Measurements from ENCODE around the gene UBA5. TPM values are rescaled to one million over a fixed set of nuclear protein-coding genes. Genes with fewer than 3 reads are reported as not detected.

Gene UBA5
- total RNA-seq, 2 experiments from 2014 or later = 40.8 to 40.9 TPM

- H3K9me3 Mint-ChIP-seq = no peaks in the 10 kb centered on the region
- H3K27me3 Mint-ChIP-seq (ENCODE audit: low read depth) = no peaks in the 10 kb centered on the region
- peaks cover 23% of the 10 kb centered on the region for H3K4me1 Mint-ChIP-seq (ENCODE audit: low read depth)
- intact Hi-C loops (cut with micrococcal nuclease) = loop anchor here (5.0 to 10.0 kb wide), 3 partner anchors 303 to 769 kb away; partner anchors contain the start of gene TMEM108
- no peak overlapping the region for H3K27ac Mint-ChIP-seq
- no peak for DNase-seq
- H3K4me3 Mint-ChIP-seq = no peak overlapping the region
- H3K36me3 Mint-ChIP-seq (ENCODE audit: low read depth) = peaks cover 1% of the 10 kb centered on the region
- CTCF ChIA-PET = interaction anchor here (1.1 to 1.4 kb wide), 2 partner anchors 13 to 16 kb away, joined by 3 read pairs; no protein-coding TSS in a partner anchor
Observed at GRCh38 chr3:132655471-132655870, 4.7 kb upstream of the UBA5 start.

GRCh38 chr3:132657869-132658747, 2.0 kb upstream of the UBA5 start:
- H3K4me3 Mint-ChIP-seq = peak overlapping the region; percentile 32
- no peak overlapping the region for H3K27ac Mint-ChIP-seq
- no peaks in the 10 kb centered on the region for H3K27me3 Mint-ChIP-seq (ENCODE audit: low read depth)
- intact Hi-C loops (cut with micrococcal nuclease) = loop anchor here (5.0 to 10.0 kb wide), 3 partner anchors 306 to 767 kb away; partner anchors contain the start of gene TMEM108
- CTCF ChIA-PET = interaction anchor here (1.1 kb wide), 1 partner anchor 16 kb away, joined by 5 read pairs; no protein-coding TSS in a partner anchor
- peaks cover 4% of the 10 kb centered on the region for H3K36me3 Mint-ChIP-seq (ENCODE audit: low read depth)
- no peak for DNase-seq
- H3K4me1 Mint-ChIP-seq (ENCODE audit: low read depth) = peaks cover 32% of the 10 kb centered on the region
- H3K9me3 Mint-ChIP-seq = no peaks in the 10 kb centered on the region

- Mint-ChIP-seq H3K4me3 (peak overlapping the region; percentile 95), H3K36me3 (ENCODE audit: low read depth) (peaks cover 6% of the 10 kb centered on the region), H3K27me3 (ENCODE audit: low read depth) (no peaks in the 10 kb centered on the region), H3K4me1 (ENCODE audit: low read depth) (peaks cover 41% of the 10 kb centered on the region), H3K27ac (peak overlapping the region; percentile 94), H3K9me3 (no peaks in the 10 kb centered on the region)
- CTCF ChIA-PET = no interaction called here
- intact Hi-C loops (cut with micrococcal nuclease) = loop anchor here (5.0 to 10.0 kb wide), 3 partner anchors 307 to 766 kb away; partner anchors contain the start of gene TMEM108
- no peak for DNase-seq
Observed at GRCh38 chr3:132659000-132659364, 1.1 kb upstream of the UBA5 start.

GRCh38 chr3:132659365-132660051, 621 bp upstream of the UBA5 start, which contains the start of gene ACAD11:
Gene ACAD11 (minus strand): TSS chr3:132659809. CDS start chr3:132659751, 58 bp downstream.
- Mint-ChIP-seq H3K4me1 (ENCODE audit: low read depth) (peaks cover 44% of the 10 kb centered on the region), H3K9me3 (no peaks in the 10 kb centered on the region), H3K4me3 (peak within 1 kb of the TSS; percentile 95), H3K36me3 (ENCODE audit: low read depth) (peaks cover 6% of the 10 kb centered on the region), H3K27me3 (ENCODE audit: low read depth) (no peaks in the 10 kb centered on the region), H3K27ac (peak within 1 kb of the TSS; percentile 94)
- CTCF ChIA-PET = no interaction called here
- DNase-seq = peak; percentile 64
- intact Hi-C loops (cut with micrococcal nuclease) = loop anchor here (1.0 to 10.0 kb wide), 9 partner anchors 63 to 1828 kb away; partner anchors contain the start of genes ANAPC13, CDV3, CEP63 and DNAJC13

- intact Hi-C loops (cut with micrococcal nuclease) = loop anchor here (1.0 to 5.0 kb wide), 6 partner anchors 62 to 1827 kb away; partner anchors contain the start of genes ANAPC13, CDV3, CEP63 and DNAJC13
- CTCF ChIA-PET = interaction anchor here (0.7 to 1.4 kb wide), 2 partner anchors 63 to 66 kb away, joined by 3 to 4 read pairs; no protein-coding TSS in a partner anchor
- Mint-ChIP-seq H3K4me1 (ENCODE audit: low read depth) (peaks cover 45% of the 10 kb centered on the region), H3K4me3 (peak overlapping the region; percentile 95), H3K9me3 (no peaks in the 10 kb centered on the region), H3K27ac (peak overlapping the region; percentile 94), H3K27me3 (ENCODE audit: low read depth) (no peaks in the 10 kb centered on the region), H3K36me3 (ENCODE audit: low read depth) (peaks cover 8% of the 10 kb centered on the region)
- no peak for DNase-seq
Observed at GRCh38 chr3:132660811-132661070, 612 bp downstream of the UBA5 start.

GRCh38 chr3:132661101-132661500, 972 bp downstream of the UBA5 start:
- Mint-ChIP-seq H3K36me3 (ENCODE audit: low read depth) (peaks cover 8% of the 10 kb centered on the region), H3K27me3 (ENCODE audit: low read depth) (no peaks in the 10 kb centered on the region), H3K9me3 (no peaks in the 10 kb centered on the region), H3K27ac (peak overlapping the region; percentile 94), H3K4me3 (peak overlapping the region; percentile 95), H3K4me1 (ENCODE audit: low read depth) (peaks cover 44% of the 10 kb centered on the region)
- intact Hi-C loops (cut with micrococcal nuclease) = loop anchor here (2.0 to 5.0 kb wide), 3 partner anchors 912 to 1826 kb away; partner anchors contain the start of genes ANAPC13, CDV3, CEP63 and MRPL3
- DNase-seq = peak; percentile 9
- CTCF ChIA-PET = interaction anchor here (1.3 to 1.4 kb wide), 2 partner anchors 66 to 125 kb away, joined by 4 read pairs; no protein-coding TSS in a partner anchor

GRCh38 chr3:132662212-132662611, 2.1 kb downstream of the UBA5 start:
- Mint-ChIP-seq H3K4me3 (no peak overlapping the region), H3K27me3 (ENCODE audit: low read depth) (no peaks in the 10 kb centered on the region), H3K27ac (no peak overlapping the region), H3K4me1 (ENCODE audit: low read depth) (peaks cover 42% of the 10 kb centered on the region), H3K36me3 (ENCODE audit: low read depth) (peaks cover 12% of the 10 kb centered on the region), H3K9me3 (no peaks in the 10 kb centered on the region)
- intact Hi-C loops (cut with micrococcal nuclease) = loop anchor here (5.0 kb wide), 2 partner anchors 1160 to 1825 kb away; partner anchors contain the start of genes ANAPC13, CEP63 and MRPL3
- CTCF ChIA-PET = interaction anchor here (1.3 kb wide), 1 partner anchor 126 kb away, joined by 4 read pairs; no protein-coding TSS in a partner anchor
- DNase-seq = no peak

GRCh38 chr3:132665230-132665745, 5.2 kb downstream of the UBA5 start:
- Mint-ChIP-seq H3K4me3 (no peak overlapping the region), H3K27me3 (ENCODE audit: low read depth) (no peaks in the 10 kb centered on the region), H3K4me1 (ENCODE audit: low read depth) (peaks cover 35% of the 10 kb centered on the region), H3K27ac (no peak overlapping the region), H3K9me3 (no peaks in the 10 kb centered on the region), H3K36me3 (ENCODE audit: low read depth) (peaks cover 10% of the 10 kb centered on the region)
- CTCF ChIA-PET = no interaction called here
- intact Hi-C loops (cut with micrococcal nuclease) = no loop called here
- no peak for DNase-seq

- intact Hi-C loops (cut with micrococcal nuclease) = no loop called here
- no peaks in the 10 kb centered on the region for H3K9me3 Mint-ChIP-seq
- peaks cover 16% of the 10 kb centered on the region for H3K4me1 Mint-ChIP-seq (ENCODE audit: low read depth)
- no peaks in the 10 kb centered on the region for H3K27me3 Mint-ChIP-seq (ENCODE audit: low read depth)
- H3K4me3 Mint-ChIP-seq = no peak overlapping the region
- H3K27ac Mint-ChIP-seq = no peak overlapping the region
- CTCF ChIA-PET = interaction anchor here (1.0 kb wide), 1 partner anchor 22 kb away, joined by 3 read pairs; no protein-coding TSS in a partner anchor
- no peak for DNase-seq
- peaks cover 5% of the 10 kb centered on the region for H3K36me3 Mint-ChIP-seq (ENCODE audit: low read depth)
Observed at GRCh38 chr3:132669256-132669777, 9.2 kb downstream of the UBA5 start.

GRCh38 chr3:132675408-132675807, 15.3 kb downstream of the UBA5 start:
- no peak for DNase-seq
- Mint-ChIP-seq H3K4me3 (no peak overlapping the region), H3K36me3 (ENCODE audit: low read depth) (peaks cover 8% of the 10 kb centered on the region), H3K4me1 (ENCODE audit: low read depth) (peaks cover 4% of the 10 kb centered on the region), H3K27me3 (ENCODE audit: low read depth) (no peaks in the 10 kb centered on the region), H3K27ac (no peak overlapping the region), H3K9me3 (no peaks in the 10 kb centered on the region)
- intact Hi-C loops (cut with micrococcal nuclease) = no loop called here
- CTCF ChIA-PET = interaction anchor here (0.7 kb wide), 1 partner anchor 48 kb away, joined by 3 read pairs; no protein-coding TSS in a partner anchor

GRCh38 chr3:132679911-132680310, 19.8 kb downstream of the UBA5 start:
- intact Hi-C loops (cut with micrococcal nuclease) = no loop called here
- H3K27ac Mint-ChIP-seq = no peak overlapping the region
- H3K4me1 Mint-ChIP-seq (ENCODE audit: low read depth) = peaks cover 4% of the 10 kb centered on the region
- no peaks in the 10 kb centered on the region for H3K9me3 Mint-ChIP-seq
- H3K4me3 Mint-ChIP-seq = no peak overlapping the region
- no peaks in the 10 kb centered on the region for H3K27me3 Mint-ChIP-seq (ENCODE audit: low read depth)
- no peak for DNase-seq
- H3K36me3 Mint-ChIP-seq (ENCODE audit: low read depth) = peaks cover 14% of the 10 kb centered on the region
- CTCF ChIA-PET = interaction anchor here (1.3 kb wide), 1 partner anchor 33 kb away, joined by 3 read pairs; no protein-coding TSS in a partner anchor
